Stimulated activated naive B cell treated with anti-CD40 and anti-IgM and Interleukin-4, amounts not matched to agents 10 μg/mL and 1 μg/mL and 100 μg/mL, for 72 hours (primary cell): ENCODE measurements around the gene TEX22.
A peak's percentile ranks its signal among the peaks of the same experiment; 100 is the strongest.

ENCODE experiments used
- ATAC-seq, 2 donors: fragments of 150-1000 bp; cut with Tn5 transposase; replicated peaks; 2 replicates each; pipeline ENCODE4 v1.10.0; 2021; ENCODE audit warnings: moderate library complexity in 1 of 2
- DNase-seq: peaks from one replicate; pipeline ENCODE4 v3.0.0; 2021
- H3K27ac Mint-ChIP-seq: one replicate; pipeline ENCODE4 v1.8.0; 2022; ENCODE audit warnings: mild to moderate bottlenecking, mixed read lengths
- H3K27me3 Mint-ChIP-seq, 2 donors: one replicate each; pipeline ENCODE4 v1.8.0; 2022; ENCODE audit warnings: mixed read lengths in 2 of 2
- H3K36me3 Mint-ChIP-seq, 2 donors: one replicate each; pipeline ENCODE4 v1.8.0; 2022; ENCODE audit warnings: mixed read lengths in 2 of 2, mild to moderate bottlenecking in 1 of 2
- H3K4me1 Mint-ChIP-seq, 2 donors: one replicate each; pipeline ENCODE4 v1.8.0; 2022; ENCODE audit warnings: mixed read lengths in 2 of 2, mild to moderate bottlenecking in 1 of 2
- H3K4me3 Mint-ChIP-seq, 2 donors: one replicate each; pipeline ENCODE4 v1.8.0; 2022; ENCODE audit warnings: mild to moderate bottlenecking in 2 of 2, mixed read lengths in 2 of 2, moderate library complexity in 1 of 2
- H3K9me3 Mint-ChIP-seq, 2 donors: one replicate each; pipeline ENCODE4 v1.8.0; 2022; ENCODE audit warnings: mixed read lengths in 2 of 2, mild to moderate bottlenecking in 1 of 2

Gene TEX22

DNA sequence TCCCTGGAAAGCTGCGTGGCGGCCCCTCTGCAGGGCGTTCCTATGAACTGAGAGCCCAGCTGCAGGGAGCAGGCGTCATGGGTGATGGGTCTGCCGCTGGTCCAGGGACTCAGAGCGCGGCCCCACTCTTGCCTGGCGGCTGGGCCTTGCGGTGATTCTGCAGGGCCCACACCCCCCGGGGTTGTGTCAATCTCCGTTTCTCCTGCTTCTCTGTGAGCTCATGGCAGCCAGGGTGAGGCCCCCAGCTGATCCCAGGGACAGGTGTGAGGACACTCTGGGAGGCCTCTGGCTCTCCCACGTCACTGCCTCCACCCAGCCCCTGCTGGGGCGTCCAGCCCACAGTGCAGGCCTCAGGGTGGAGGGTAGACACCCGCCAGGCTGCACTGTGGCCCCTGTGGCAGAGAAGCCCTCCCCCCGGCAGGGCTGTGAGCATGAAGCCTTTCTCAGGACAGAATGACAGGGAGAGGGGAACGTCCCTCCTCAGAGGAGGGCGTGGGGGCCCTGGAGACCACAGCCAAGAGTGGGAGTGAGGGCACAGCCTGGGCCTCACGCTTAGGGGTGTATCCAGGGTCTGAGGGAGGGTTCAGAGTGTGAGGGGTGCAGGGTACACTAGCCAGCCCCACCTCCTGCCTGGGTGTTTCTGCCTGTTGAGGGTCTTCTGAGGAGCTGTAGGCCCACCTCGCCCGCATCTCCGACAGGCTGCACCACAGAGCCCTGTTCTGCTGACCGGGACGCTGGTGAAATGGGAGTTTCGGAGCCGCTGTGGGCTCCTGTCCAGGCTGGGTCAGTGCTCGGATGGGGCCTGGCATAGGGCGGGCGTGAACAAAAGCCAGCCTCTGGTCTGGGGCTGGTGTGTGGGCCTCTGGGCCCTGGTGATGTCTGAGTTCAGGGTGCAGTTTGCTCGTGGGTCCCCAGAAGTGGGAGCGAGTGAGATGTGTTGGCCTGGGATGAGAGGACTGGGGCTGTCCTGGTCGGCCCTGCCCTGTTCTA is 49.6 kb downstream of the TEX22 start:
- Mint-ChIP-seq H3K9me3 (no peaks in the 10 kb centered on the region), H3K36me3 (peaks cover 28 to 34% of the 10 kb centered on the region in 2 donors), H3K4me1 (peaks cover 8% of the 10 kb centered on the region in 2 donors), H3K27me3 (no peaks in the 10 kb centered on the region), H3K27ac (no peak overlapping the region), H3K4me3 (no peak overlapping the region)
- ATAC-seq = no peak
- no peak for DNase-seq

DNA sequence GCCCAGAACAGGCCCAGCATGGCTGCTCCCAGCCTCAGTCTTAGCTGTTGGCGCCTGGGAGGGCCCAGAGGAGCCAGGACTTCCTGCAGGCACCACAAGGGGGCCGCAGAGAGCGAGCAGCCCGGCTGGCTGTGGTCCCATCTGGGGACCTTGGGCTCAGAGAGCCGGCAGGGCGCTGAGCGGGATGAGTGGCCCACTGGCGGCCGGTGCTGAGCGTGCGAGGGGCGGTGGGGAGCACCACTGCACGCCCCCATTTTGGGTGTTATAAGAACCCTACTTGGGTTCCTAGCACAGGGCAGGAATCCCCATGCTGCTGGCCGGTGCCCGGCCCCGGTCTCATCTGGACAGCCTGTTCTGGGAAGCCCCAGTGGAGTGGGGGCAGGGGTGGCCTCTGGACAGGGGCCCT is 50.4 kb downstream of the TEX22 start:
- Mint-ChIP-seq H3K4me3 (no peak overlapping the region), H3K4me1 (peaks cover 8 to 13% of the 10 kb centered on the region in 2 donors), H3K27ac (no peak overlapping the region), H3K27me3 (no peaks in the 10 kb centered on the region), H3K9me3 (no peaks in the 10 kb centered on the region), H3K36me3 (peaks cover 31 to 34% of the 10 kb centered on the region in 2 donors)
- ATAC-seq (peak; percentile 93 to 94), DNase-seq (peak; percentile 41)

DNA sequence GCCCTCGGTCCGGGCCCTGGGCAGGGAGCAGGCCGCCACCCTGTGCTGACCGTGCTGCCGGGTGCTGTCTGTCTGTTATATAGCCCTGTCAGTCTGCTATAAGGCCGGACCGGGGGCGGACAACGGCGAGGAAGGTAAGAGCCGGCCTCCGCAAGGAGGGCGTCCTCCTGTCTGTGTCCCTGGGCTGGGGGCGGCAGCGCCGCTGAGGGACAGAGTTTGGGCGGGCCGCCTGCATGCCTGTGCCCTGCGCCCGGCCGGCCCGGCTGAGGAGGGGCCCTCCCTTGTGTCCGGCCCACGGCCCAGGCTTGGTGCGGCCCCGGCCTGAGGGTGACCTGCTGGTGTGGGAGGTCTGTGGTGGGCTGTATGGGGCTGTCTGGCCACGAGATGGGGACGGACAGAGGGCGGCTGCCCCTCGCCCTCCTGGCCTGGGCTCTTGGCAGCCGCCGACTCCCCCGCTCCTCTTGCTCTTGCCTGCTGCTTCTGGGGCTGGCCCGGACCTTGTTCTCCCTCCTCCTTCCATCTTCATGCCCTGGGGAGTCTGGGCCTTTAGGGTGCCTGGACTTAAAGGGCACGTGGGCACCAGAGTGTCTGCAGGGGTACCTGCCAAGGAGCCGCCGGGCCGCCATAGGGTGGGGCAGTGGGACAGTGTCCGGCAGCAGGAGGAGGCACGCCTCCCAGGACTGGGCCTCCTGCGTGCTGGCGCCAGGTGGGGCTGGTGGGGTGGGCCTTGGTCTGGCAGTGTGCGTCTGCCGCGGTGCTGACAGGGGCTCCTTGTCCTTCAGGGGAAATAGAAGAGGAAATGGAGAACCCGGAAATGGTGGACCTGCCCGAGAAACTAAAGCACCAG is 51.2 kb downstream of the TEX22 start:
- no peak for ATAC-seq
- Mint-ChIP-seq H3K36me3 (peaks cover 34 to 40% of the 10 kb centered on the region in 2 donors), H3K4me1 (peaks cover 11 to 21% of the 10 kb centered on the region in 2 donors), H3K9me3 (no peaks in the 10 kb centered on the region), H3K27ac (no peak overlapping the region), H3K4me3 (no peak overlapping the region), H3K27me3 (no peaks in the 10 kb centered on the region)
- DNase-seq = no peak

DNA sequence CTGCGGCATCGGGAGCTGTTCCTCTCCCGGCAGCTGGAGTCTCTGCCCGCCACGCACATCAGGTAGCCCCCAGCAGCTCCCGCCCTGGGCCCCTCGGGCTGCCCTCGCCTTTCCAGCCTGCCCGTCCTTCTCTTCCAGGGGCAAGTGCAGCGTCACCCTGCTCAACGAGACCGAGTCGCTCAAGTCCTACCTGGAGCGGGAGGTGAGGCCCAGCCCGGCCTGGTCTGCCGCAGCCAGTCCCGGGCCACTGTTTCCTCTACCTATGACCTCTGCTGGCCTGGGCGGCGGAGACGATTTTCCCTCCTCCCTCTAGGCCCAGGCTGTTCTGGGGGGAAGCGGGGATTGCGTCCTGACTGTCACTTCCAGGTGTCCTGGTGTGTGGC is 51.8 kb downstream of the TEX22 start:
- no peaks in the 10 kb centered on the region for H3K27me3 Mint-ChIP-seq
- DNase-seq = no peak
- no peak overlapping the region for H3K4me3 Mint-ChIP-seq
- no peak for ATAC-seq
- H3K27ac Mint-ChIP-seq = no peak overlapping the region
- H3K4me1 Mint-ChIP-seq = peaks cover 11 to 21% of the 10 kb centered on the region in 2 donors
- H3K9me3 Mint-ChIP-seq = no peaks in the 10 kb centered on the region
- H3K36me3 Mint-ChIP-seq = peaks cover 35 to 40% of the 10 kb centered on the region in 2 donors

DNA sequence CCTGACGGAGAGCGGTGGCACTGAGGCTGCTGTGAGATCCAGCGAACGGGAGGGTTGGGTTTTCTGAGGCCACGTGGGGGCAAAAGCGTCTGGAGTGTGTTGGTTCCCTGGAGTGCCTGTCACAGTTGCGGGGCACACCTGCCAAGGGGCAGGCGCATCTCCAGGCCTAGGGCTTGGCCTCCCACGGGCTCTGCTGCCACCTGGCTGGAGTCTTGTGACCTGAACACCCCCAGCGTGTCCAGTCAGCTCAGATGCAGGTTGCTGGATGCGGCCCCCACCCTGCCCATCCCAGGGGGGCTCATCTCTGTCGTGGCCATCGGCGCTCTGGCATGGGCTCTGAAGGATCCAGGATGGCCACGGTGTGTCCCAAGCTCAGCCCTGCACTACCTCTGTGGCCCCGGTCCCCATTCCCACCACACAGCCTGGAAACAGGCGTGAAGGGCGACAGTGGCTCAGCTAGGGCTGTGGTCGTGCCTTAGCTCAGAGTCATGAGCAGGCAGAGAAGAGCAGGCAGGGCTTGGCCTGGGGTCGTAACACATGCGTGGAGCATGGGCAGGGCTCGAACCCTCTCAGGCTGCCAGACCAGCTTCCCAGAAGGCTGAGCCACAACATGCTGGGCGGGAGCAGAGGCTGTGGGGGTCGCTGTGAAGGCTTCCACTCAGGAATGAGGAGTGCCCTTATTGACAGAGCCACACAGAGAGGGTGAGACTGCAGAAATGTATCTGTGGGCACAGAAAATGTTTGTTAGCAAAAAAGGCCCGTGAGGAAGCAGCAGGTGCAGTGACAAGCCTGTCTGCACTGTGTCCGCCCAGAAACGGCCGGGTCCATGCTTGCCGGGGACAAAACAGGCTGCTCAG is 52.8 kb downstream of the TEX22 start:
- Mint-ChIP-seq H3K27ac (no peak overlapping the region), H3K4me3 (no peak overlapping the region), H3K36me3 (peaks cover 41 to 49% of the 10 kb centered on the region in 2 donors), H3K4me1 (peaks cover 15 to 21% of the 10 kb centered on the region in 2 donors), H3K9me3 (no peaks in the 10 kb centered on the region), H3K27me3 (no peaks in the 10 kb centered on the region)
- ATAC-seq = no peak
- no peak for DNase-seq

DNA sequence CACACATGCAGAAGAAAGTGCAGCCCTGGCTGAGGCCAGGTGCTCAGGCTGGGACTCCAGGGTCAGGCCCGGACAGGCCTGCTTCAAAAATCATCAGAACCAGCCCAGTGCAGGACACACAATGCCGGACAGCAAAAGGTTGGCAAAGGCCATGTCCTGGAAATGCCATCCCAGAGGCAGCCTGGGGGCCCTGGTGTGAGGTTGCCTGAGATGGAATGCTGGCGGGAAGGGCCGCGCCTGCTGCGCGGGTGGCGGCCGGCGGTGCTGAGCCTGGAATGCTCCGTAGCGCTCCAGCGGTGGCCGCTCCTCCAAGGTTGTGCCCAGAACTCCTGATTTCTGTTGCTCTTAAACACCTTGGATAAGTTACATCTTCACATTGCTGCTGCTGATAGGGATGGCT is 54.6 kb downstream of the TEX22 start:
- Mint-ChIP-seq H3K4me1 (peaks cover 12 to 13% of the 10 kb centered on the region in 2 donors), H3K27ac (peak overlapping the region; percentile 63), H3K36me3 (peaks cover 37 to 43% of the 10 kb centered on the region in 2 donors), H3K9me3 (no peaks in the 10 kb centered on the region), H3K27me3 (no peaks in the 10 kb centered on the region), H3K4me3 (no peak overlapping the region)
- no peak for DNase-seq
- no peak for ATAC-seq

DNA sequence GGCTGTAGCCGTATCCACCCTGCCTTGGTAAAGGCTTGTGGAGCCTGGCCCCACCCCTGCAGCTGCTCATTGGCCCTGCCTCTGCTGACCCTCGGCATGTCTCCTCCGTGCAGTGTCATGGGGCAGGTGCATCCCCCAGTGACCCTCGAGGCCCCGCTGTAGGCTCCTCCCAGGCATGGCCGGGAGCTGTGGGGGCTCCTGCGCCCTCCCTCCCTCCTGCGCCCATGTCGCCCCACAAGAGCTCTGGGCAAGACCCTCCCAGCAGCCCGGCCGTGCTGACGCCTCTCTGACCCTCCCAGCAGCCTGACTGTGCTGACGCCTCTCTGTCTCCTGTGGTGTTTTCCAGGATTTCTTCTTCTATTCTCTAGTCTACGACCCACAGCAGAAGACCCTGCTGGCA is 55.5 kb downstream of the TEX22 start:
- Mint-ChIP-seq H3K4me3 (no peak overlapping the region), H3K36me3 (peaks cover 33 to 48% of the 10 kb centered on the region in 2 donors), H3K9me3 (no peaks in the 10 kb centered on the region), H3K4me1 (peaks cover 9 to 13% of the 10 kb centered on the region in 2 donors), H3K27ac (no peak overlapping the region), H3K27me3 (no peaks in the 10 kb centered on the region)
- DNase-seq (no peak), ATAC-seq (no peak)

DNA sequence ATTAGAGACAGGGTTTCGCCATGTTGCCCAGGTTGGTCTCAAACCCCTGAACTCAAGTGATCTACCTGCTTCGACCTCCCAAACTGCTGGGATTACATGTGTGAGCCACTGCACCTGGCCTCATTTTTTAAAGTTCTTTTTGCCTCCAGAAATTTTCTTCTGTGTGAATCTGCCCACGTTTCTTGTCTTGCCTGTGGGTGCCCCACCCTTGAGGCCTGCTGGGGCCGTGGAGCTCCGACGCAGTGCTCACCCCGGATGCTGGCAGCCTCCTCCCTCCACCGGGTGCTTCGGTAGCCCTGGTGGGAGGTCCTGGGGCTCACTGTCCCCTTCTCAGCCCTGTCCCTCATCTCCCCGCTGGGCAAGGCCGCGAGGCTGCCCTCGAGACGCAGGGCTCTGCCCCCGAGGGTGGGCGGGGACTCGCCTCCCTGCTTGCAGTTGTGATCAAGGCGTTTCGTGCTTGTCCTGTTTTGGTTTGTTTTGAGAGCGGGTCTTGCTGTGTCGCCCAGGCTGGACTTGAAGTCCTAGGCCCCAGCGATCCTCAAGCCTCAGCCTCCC is 56.8 kb downstream of the TEX22 start:
- DNase-seq (no peak), ATAC-seq (no peak)
- no peaks in the 10 kb centered on the region for H3K27me3 Mint-ChIP-seq
- peaks cover 30 to 47% of the 10 kb centered on the region in 2 donors for H3K36me3 Mint-ChIP-seq
- peaks cover 9 to 13% of the 10 kb centered on the region in 2 donors for H3K4me1 Mint-ChIP-seq
- H3K4me3 Mint-ChIP-seq = no peak overlapping the region
- peak overlapping the region; percentile 47 for H3K27ac Mint-ChIP-seq
- H3K9me3 Mint-ChIP-seq = no peaks in the 10 kb centered on the region

DNA sequence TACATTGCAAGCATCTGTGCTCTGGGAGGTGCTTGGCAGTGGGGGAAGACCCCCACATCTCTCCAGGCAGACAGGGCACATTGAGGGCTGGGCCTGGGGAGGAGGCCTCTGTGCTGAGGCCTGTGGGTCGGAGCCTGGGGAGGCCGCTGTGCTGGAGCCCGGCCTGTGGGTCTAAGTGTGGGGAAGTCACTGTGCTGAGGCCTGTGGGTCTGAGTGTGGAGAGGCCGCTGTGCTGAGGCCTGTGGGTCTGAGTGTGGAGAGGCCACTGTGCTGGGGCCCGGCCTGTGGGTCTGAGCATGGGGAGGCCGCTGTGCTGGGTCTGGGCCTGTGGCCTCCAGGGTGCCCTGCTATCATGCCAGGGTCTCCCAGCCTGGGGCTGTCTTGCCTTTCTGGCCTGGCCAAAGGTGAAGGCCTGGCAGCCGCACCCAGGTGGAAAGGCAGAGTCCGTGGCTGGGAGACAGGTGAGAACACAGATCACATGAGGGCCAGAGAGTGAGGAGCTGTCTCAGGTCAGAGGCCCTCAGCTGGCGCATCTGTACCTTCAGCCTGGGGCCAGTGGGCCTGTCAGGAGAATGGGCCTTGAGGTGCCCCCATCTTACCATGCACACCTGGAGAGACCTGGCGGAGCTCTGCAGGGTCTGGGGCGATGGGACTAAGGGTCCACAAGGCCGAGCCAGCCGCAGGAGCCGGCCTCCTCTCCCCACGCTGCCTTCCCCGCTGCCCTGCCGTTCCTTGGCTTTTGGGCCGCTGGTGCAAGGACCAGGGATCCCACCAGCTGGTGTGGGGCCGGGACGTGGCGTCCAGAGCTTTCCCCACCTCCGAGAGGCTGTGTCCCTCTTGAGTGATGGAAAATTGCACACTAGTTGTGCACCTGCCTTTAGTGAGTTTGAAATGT is 57.7 kb downstream of the TEX22 start:
- Mint-ChIP-seq H3K4me1 (peaks cover 9 to 13% of the 10 kb centered on the region in 2 donors), H3K36me3 (peaks cover 31 to 40% of the 10 kb centered on the region in 2 donors), H3K4me3 (no peak overlapping the region), H3K27me3 (no peaks in the 10 kb centered on the region), H3K27ac (peak overlapping the region; percentile 47), H3K9me3 (no peaks in the 10 kb centered on the region)
- no peak for DNase-seq
- no peak for ATAC-seq

DNA sequence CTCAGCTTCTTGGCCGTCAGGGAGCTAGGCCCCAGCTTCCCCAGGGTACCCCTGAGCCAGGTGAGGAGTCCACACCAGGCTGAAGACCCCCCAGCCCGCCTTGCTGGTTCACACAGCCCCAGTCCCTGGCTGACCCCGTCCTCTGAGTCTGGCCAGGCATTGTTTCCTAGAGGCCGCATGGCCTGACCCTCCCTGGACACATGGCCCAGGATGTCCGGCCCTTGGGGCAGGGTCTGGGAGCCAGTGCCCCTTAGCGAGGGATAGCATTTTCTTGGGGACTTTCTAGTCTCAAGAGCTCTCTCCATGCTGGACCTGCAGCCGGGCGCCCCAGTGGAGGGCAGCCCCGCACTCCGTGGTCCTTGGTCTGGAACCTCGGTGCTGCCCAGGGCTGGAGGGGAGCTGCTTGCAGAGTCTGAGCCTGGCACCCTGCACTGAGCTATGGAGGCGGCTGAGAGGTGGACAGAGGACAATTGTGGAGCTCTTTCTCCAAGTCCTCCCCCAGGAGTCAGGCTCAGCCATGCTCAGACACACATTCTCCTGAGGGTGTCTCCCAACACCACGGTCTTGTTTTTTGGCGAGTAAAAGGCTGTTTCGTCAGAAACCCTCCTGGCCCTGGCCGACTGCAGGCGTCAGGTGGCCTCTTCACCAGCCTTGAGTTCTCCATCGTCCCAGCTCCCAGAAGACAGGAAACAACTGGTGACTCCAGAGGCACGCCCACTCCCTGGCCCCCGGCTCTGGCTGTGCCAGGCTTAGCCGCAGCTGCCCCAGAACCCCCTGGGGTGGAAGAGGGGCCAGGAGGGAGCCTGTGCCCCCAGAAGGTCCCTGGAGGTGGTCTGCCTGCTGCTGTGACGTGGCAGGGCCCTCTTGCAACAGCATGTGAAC is 58.6 kb downstream of the TEX22 start:
- H3K27me3 Mint-ChIP-seq = no peaks in the 10 kb centered on the region
- H3K36me3 Mint-ChIP-seq = peaks cover 34 to 42% of the 10 kb centered on the region in 2 donors
- no peak for DNase-seq
- peaks cover 11 to 13% of the 10 kb centered on the region in 2 donors for H3K4me1 Mint-ChIP-seq
- H3K27ac Mint-ChIP-seq = no peak overlapping the region
- no peak for ATAC-seq
- no peaks in the 10 kb centered on the region for H3K9me3 Mint-ChIP-seq
- H3K4me3 Mint-ChIP-seq = no peak overlapping the region

DNA sequence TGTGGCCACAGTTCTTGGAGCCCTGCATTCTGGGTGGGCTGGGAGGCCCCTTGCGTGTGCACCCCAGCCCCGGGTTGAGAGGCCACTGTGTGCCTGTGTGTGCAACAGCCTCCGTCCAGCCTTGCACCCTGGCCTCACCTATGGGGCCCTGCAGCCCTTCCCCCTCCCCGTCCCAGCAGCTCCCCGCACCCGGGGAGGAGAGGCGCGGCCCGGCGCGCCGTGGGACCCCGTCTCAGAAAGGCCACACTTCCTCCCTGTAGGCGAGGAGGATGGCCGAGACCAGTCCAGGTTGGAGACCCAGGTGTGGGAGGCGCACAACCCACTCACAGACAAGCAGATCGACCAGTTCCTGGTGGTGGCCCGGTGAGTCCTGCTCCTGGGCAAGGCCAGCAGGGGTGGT is 59.7 kb downstream of the TEX22 start:
- Mint-ChIP-seq H3K4me3 (no peak overlapping the region), H3K4me1 (peaks cover 11 to 13% of the 10 kb centered on the region in 2 donors), H3K36me3 (peaks cover 26 to 34% of the 10 kb centered on the region in 2 donors), H3K27me3 (no peaks in the 10 kb centered on the region), H3K27ac (no peak overlapping the region), H3K9me3 (no peaks in the 10 kb centered on the region)
- no peak for ATAC-seq
- DNase-seq = no peak

DNA sequence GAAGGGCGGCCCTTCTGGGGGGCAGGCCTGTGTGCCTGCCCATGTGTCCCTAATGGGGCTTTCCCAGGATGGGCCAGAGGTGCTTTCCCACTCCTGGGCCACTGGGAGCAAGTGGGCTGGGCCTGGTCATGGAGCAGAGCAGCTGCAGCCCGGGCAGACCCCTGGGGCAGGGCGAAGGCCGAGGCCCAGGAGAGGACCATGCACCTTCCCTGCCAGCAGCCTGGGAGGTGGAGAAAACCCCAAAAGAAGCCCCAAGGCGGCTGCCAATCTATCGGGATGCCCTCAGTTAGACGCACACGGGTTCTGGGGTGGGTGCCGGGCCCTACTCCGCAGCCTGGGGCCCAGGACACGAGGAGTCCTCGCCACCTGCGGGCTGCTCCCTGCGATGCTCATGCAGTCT is 60.2 kb downstream of the TEX22 start:
- Mint-ChIP-seq H3K9me3 (no peaks in the 10 kb centered on the region), H3K36me3 (peaks cover 25 to 35% of the 10 kb centered on the region in 2 donors), H3K4me3 (no peak overlapping the region)

More for the DNA sequence above, 60.2 kb downstream of the TEX22 start:
- ATAC-seq (no peak), DNase-seq (no peak)
- Mint-ChIP-seq H3K27me3 (no peaks in the 10 kb centered on the region), H3K4me1 (peaks cover 8 to 11% of the 10 kb centered on the region in 2 donors), H3K27ac (peak overlapping the region; percentile 47)
